Chondrocyte (in vitro differentiated cells): ENCODE results near the gene NRXN3. TPM values are rescaled to one million over a fixed set of nuclear protein-coding genes. Genes with fewer than 3 reads are reported as not detected.

Experiments used
- DNase-seq: peaks from one replicate; pipeline ENCODE4 v3.0.0; 2021; ENCODE audit warnings: mixed read lengths, low spot score
- H3K27ac Mint-ChIP-seq: one replicate; pipeline ENCODE4 v1.8.0; 2021; ENCODE audit warnings: mild to moderate bottlenecking, moderate library complexity, mixed read lengths; ENCODE audit not compliant: unreplicated experiment
- H3K27me3 Mint-ChIP-seq: 2 replicates; pipeline ENCODE4 v1.8.0; 2021; ENCODE audit warnings: low read depth, mixed read lengths
- H3K36me3 Mint-ChIP-seq: 2 replicates; pipeline ENCODE4 v1.8.0; 2021; ENCODE audit warnings: low read depth, mixed read lengths
- H3K4me1 Mint-ChIP-seq: 2 replicates; pipeline ENCODE4 v1.8.0; 2021; ENCODE audit warnings: low read depth, mild to moderate bottlenecking, mixed read lengths
- H3K4me3 Mint-ChIP-seq: one replicate; pipeline ENCODE4 v1.8.0; 2021; ENCODE audit warnings: mild to moderate bottlenecking, moderate library complexity, mixed read lengths; ENCODE audit not compliant: unreplicated experiment
- H3K9me3 Mint-ChIP-seq: 2 replicates; pipeline ENCODE4 v1.8.0; 2021; ENCODE audit warnings: low read depth, mixed read lengths
- total RNA-seq: library from RNA; stranded (reverse); gene quantifications from 3 replicates; pipeline ENCODE4 v1.2.1, GENCODE V29; 2021
- TF ChIP-seq, protein P1 (sequence below): fragments of 200-600 bp; sonication (generic); IDR thresholded peaks from 2 replicates; pipeline ENCODE4 v1.5.0; 2021; ENCODE audit warnings: antibody characterized with exemption, mild to moderate bottlenecking, moderate library complexity

Gene NRXN3
- total RNA-seq, 1 donor from 2014 or later = 7.9 TPM

DNA sequence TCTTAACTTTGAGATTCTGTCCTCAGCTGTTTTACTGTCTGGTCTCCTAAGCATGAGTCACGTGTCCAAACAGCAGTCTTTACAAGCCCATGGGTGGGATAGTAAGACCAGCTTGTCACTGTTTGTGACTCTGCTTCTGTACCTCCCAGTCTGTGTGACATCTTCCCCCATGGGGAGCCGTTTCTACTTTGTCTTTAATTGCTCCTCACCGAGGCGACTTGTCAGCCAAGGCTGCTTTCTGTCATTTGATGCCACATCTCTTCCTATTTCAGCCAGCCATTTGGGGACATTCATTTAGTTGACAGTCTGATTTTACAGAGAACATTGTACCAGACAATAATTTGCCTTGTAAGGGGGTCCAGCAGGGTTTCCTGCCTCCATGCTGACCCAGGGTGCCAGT, 534.8 kb downstream of the NRXN3 start:
- H3K27ac Mint-ChIP-seq = no peak overlapping the region
- no peak overlapping the region for H3K4me3 Mint-ChIP-seq
- TF ChIP-seq, protein P1, sequence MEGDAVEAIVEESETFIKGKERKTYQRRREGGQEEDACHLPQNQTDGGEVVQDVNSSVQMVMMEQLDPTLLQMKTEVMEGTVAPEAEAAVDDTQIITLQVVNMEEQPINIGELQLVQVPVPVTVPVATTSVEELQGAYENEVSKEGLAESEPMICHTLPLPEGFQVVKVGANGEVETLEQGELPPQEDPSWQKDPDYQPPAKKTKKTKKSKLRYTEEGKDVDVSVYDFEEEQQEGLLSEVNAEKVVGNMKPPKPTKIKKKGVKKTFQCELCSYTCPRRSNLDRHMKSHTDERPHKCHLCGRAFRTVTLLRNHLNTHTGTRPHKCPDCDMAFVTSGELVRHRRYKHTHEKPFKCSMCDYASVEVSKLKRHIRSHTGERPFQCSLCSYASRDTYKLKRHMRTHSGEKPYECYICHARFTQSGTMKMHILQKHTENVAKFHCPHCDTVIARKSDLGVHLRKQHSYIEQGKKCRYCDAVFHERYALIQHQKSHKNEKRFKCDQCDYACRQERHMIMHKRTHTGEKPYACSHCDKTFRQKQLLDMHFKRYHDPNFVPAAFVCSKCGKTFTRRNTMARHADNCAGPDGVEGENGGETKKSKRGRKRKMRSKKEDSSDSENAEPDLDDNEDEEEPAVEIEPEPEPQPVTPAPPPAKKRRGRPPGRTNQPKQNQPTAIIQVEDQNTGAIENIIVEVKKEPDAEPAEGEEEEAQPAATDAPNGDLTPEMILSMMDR = no peak
- no peaks in the 10 kb centered on the region for H3K4me1 Mint-ChIP-seq
- H3K36me3 Mint-ChIP-seq = no peaks in the 10 kb centered on the region
- DNase-seq = no peak
- no peaks in the 10 kb centered on the region for H3K9me3 Mint-ChIP-seq
- peaks cover 4% of the 10 kb centered on the region for H3K27me3 Mint-ChIP-seq

DNA sequence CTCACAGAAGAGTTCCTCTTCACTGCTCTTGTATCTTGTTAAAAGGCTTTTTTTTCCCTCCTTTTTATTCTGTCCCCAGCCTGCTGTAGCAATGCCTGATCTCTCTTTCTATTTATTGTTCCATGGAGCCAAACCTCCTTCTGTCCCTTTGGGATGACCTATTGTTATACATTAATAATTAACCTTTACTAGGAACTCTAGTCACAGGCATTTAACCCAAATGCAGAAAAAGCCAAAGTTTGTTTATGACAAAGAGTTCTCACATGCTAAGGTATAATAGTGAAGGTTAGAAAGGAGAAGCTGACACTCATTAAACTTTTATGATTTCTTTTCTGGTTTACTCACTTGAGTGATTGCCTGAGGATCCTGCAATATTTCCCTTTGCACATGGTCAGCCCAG, 535.8 kb downstream of the NRXN3 start:
- H3K9me3 Mint-ChIP-seq = no peaks in the 10 kb centered on the region
- no peak overlapping the region for H3K27ac Mint-ChIP-seq
- H3K4me1 Mint-ChIP-seq = no peaks in the 10 kb centered on the region
- no peaks in the 10 kb centered on the region for H3K36me3 Mint-ChIP-seq
- H3K27me3 Mint-ChIP-seq = peaks cover 4% of the 10 kb centered on the region
- no peak for DNase-seq
- no peak overlapping the region for H3K4me3 Mint-ChIP-seq
- TF ChIP-seq, protein P1 = no peak

DNA sequence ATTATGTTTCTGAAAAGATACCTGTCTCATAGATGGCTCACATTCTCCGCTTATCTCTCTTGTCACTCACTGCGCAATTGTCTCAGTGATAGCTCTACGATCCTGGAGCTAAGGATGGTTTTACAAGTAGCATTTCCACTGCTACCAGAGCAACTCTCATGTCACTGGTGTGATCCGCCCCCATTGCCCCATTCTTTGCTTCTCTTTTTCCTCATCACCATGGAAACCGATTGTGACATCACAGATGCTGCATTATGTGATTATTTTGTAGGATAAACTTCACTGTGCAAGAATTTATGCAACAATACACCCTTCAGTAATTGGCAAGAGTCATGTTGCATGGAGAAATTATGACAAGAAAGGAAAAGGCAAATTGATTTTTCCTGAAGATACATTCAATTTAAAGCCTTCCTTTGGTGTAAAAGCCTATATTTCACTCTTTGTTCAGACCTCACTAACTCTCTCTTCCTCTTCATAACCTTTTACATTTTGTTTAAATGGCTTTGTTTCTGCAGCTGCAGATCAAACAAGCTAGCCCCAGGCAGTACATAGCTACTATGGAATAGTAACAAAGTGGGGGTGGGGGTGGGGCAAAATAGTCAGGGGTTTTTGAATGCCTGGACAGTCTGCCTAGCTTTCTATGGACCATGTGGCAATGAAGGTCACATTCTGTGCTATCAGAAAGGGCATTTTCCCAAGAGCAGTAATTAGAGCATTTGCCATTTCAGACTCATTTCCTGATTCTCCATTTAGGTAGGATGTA, 539.8 kb downstream of the NRXN3 start:
- Mint-ChIP-seq H3K27me3 (peaks cover 2% of the 10 kb centered on the region), H3K36me3 (no peaks in the 10 kb centered on the region), H3K27ac (no peak overlapping the region), H3K4me3 (no peak overlapping the region), H3K4me1 (no peaks in the 10 kb centered on the region), H3K9me3 (no peaks in the 10 kb centered on the region)
- TF ChIP-seq, protein P1 = no peak
- no peak for DNase-seq

DNA sequence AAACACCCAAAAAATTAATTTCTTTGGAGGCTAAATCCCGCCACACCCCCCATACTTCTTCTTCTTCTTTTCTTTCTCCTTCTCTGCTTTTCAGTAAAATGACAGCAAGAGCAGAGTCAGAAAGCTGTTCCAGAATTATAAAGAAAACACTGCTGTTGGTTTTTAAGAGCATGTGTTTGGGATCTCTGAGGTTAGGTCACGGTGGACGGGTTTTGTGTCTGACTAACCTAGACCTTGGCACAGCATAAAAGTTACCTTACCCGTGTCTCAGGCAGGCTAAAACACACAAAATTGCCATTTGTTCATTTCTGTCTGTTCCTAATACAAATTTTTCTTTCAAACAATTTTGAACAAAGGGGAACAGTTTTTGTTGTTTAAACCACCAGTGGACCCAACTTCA, 540.8 kb downstream of the NRXN3 start:
- Mint-ChIP-seq H3K9me3 (no peaks in the 10 kb centered on the region), H3K4me1 (no peaks in the 10 kb centered on the region), H3K4me3 (no peak overlapping the region), H3K27me3 (peaks cover 2% of the 10 kb centered on the region), H3K36me3 (no peaks in the 10 kb centered on the region), H3K27ac (no peak overlapping the region)
- TF ChIP-seq, protein P1 = no peak
- DNase-seq = no peak

DNA sequence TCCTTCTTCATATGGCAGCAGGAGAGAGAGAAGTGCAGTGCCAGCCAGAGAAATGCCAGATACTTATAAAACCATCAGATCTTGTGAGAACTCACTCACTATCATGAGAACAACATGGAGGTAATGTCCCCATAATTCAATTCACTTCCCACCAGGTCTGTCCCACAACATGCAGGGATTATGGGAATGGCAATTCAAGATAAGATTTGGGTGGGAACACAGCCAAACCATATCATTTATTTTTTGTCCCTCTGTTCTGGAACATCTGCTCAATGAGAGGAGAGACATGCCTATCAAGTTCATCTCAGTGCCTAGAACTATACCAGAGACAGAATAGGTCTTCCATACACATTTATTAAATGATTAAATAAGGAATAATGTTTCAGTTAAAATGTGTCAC, 543.5 kb downstream of the NRXN3 start:
- Mint-ChIP-seq H3K36me3 (no peaks in the 10 kb centered on the region), H3K4me3 (no peak overlapping the region), H3K27me3 (peaks cover 2% of the 10 kb centered on the region), H3K4me1 (no peaks in the 10 kb centered on the region), H3K9me3 (no peaks in the 10 kb centered on the region), H3K27ac (no peak overlapping the region)
- TF ChIP-seq, protein P1 = no peak
- DNase-seq = no peak
